ENCODE results near the gene TMEM97. TPM values are rescaled to one million over a fixed set of nuclear protein-coding genes. Genes with fewer than 3 reads are reported as not detected.

Gene TMEM97
- total and polyA plus RNA-seq, 9 of the 15 experiments (the other 6 are each of a cell fraction or from before 2014, with no cell fraction given), result 34.6 to 121 (median 76.0) TPM

- TF ChIP-seq HES1 (IDR thresholded peaks at IDR 0.05; ENCODE audit: low read depth), result no peak
- no peak for TF ChIP-seq ZNF77 (CRISPR knock-in tag; IDR thresholded peaks at IDR 0.05)
- no peak for TF ChIP-seq PHTF2 (CRISPR knock-in tag; IDR thresholded peaks at IDR 0.05)
- no peak for TF ChIP-seq ZNF583 (CRISPR knock-in tag; IDR thresholded peaks at IDR 0.05)
- TF ChIP-seq RB1 (IDR thresholded peaks at IDR 0.05; ENCODE audit: low read depth), result peak; percentile 7; the same call in 1 of the 2 replicates
- peak in 1 of 2 experiments; percentile 20 for TF ChIP-seq E2F6 (IDR thresholded peaks at IDR 0.05; ENCODE audit: borderline replicate concordance in 1 of 2, extremely low read depth in 1 of 2, insufficient read depth in 1 of 2, insufficient read length in 1 of 2, low read depth in 1 of 2, low read length in 1 of 2, poor library complexity in 1 of 2, severe bottlenecking in 1 of 2)
- 0 out of 2 replicates have a peak, but pooled peaks have one; percentile 39 for TF ChIP-seq POLR2A (conservative IDR thresholded peaks at IDR 0.05)
- TF ChIP-seq NCOA6 (IDR thresholded peaks at IDR 0.05), result no peak
- TF ChIP-seq JUN (IDR thresholded peaks at IDR 0.05; ENCODE audit: borderline replicate concordance, low read depth, low read length), result peak; percentile 74
- no peak for TF ChIP-seq JUN (CRISPR knock-in tag; IDR thresholded peaks at IDR 0.05; ENCODE audit: borderline replicate concordance)
- no peak for TF ChIP-seq SMAD2 (IDR thresholded peaks at IDR 0.05; ENCODE audit: low read depth, low read length)
- no peak for TF ChIP-seq ADNP (tag; IDR thresholded peaks at IDR 0.05)
- TF ChIP-seq SIN3A (IDR thresholded peaks at IDR 0.05; ENCODE audit: borderline replicate concordance in 2 of 2, control insufficient read depth in 1 of 2, low read depth in 2 of 2, low read length in 2 of 2), result peak in 1 of 2 experiments; percentile 21; a peak in 1 of 4 replicates
- no peak for TF ChIP-seq TFAM (CRISPR knock-in tag; conservative IDR thresholded peaks at IDR 0.05)
- TF ChIP-seq SAP30 (IDR thresholded peaks at IDR 0.05; ENCODE audit: borderline replicate concordance, insufficient read depth, low read depth, low read length, poor library complexity, severe bottlenecking), result peak; percentile 73
- TF ChIP-seq SIRT6 (IDR thresholded peaks at IDR 0.05; ENCODE audit: low read depth, low read length), result no peak
- 0 out of 2 replicates have a peak, but pooled peaks have one; percentile 60 for TF ChIP-seq PREB (CRISPR knock-in tag; IDR thresholded peaks at IDR 0.05)
- TF ChIP-seq LCOR (CRISPR knock-in tag; IDR thresholded peaks at IDR 0.05), result no peak
- TF ChIP-seq CREM (IDR thresholded peaks at IDR 0.05; ENCODE audit: low read depth), result peak; percentile 81
- TF ChIP-seq COPS2 (conservative IDR thresholded peaks at IDR 0.05), result no peak
These were observed 17.2 kb downstream of the TMEM97 start (continued) for GRCh38 chr17:28335959-28336871.

Data from K562 (cell line).